ENCODE data around the gene THSD7A. TPM values are rescaled to one million over a fixed set of nuclear protein-coding genes. Genes with fewer than 3 reads are reported as not detected.

THSD7A gene
- total and polyA plus RNA-seq, 2 of the 13 experiments (the other 11 are each of a cell fraction or from before 2014, with no cell fraction given) = 0.01 to 0.07 TPM

- TF ChIP-seq, protein P1, sequence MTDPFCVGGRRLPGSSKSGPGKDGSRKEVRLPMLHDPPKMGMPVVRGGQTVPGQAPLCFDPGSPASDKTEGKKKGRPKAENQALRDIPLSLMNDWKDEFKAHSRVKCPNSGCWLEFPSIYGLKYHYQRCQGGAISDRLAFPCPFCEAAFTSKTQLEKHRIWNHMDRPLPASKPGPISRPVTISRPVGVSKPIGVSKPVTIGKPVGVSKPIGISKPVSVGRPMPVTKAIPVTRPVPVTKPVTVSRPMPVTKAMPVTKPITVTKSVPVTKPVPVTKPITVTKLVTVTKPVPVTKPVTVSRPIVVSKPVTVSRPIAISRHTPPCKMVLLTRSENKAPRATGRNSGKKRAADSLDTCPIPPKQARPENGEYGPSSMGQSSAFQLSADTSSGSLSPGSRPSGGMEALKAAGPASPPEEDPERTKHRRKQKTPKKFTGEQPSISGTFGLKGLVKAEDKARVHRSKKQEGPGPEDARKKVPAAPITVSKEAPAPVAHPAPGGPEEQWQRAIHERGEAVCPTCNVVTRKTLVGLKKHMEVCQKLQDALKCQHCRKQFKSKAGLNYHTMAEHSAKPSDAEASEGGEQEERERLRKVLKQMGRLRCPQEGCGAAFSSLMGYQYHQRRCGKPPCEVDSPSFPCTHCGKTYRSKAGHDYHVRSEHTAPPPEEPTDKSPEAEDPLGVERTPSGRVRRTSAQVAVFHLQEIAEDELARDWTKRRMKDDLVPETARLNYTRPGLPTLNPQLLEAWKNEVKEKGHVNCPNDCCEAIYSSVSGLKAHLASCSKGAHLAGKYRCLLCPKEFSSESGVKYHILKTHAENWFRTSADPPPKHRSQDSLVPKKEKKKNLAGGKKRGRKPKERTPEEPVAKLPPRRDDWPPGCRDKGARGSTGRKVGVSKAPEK (CRISPR knock-in tag; IDR thresholded peaks at IDR 0.05; ENCODE audit: borderline replicate concordance) = no peak
- TF ChIP-seq GFI1 (CRISPR knock-in tag; IDR thresholded peaks at IDR 0.05; ENCODE audit: borderline replicate concordance) = no peak
- TF ChIP-seq NBN (conservative IDR thresholded peaks at IDR 0.05) = no peak
- TF ChIP-seq ARNT2 (CRISPR knock-in tag; IDR thresholded peaks at IDR 0.05; ENCODE audit: low read depth) = no peak
- TF ChIP-seq ZBTB7A (CRISPR knock-in tag; IDR thresholded peaks at IDR 0.05) = no peak
- TF ChIP-seq SMC3 (IDR thresholded peaks at IDR 0.05; ENCODE audit: low read length) = no peak
Observed at GRCh38 chr7:11573128-11573750, 258.8 kb downstream of the THSD7A start (continued).

GRCh38 chr7:11570922-11571550, 261.0 kb downstream of the THSD7A start:
- no peak for FAIRE-seq
- no peak overlapping the region for H2AFZ ChIP-seq (ENCODE audit: low read length)
- H3K4me1 ChIP-seq (ENCODE audit: insufficient read depth, low read length) = no peaks in the 10 kb centered on the region
- H3K27ac ChIP-seq (ENCODE audit: extremely low read length, insufficient read depth, low read length) = no peak overlapping the region
- no peaks in the 10 kb centered on the region for H4K20me1 ChIP-seq (ENCODE audit: insufficient read depth, low read length)
- H3K4me3 ChIP-seq (replicated peaks in 1 of 3; ENCODE audit: insufficient read depth in 1 of 3, low read depth in 2 of 3, low read length in 3 of 3) = no peak overlapping the region
- POLR2A ChIA-PET = no interaction called here
- in situ Hi-C loops (cut with HindIII; ENCODE audit: extremely low pct_ligation_motif_present, low pct_unique_long_range_greater_than_20kb) = no loop called here
- no TSS peak for BruUV-seq (replicated peaks)
- TF ChIP-seq, protein P2, sequence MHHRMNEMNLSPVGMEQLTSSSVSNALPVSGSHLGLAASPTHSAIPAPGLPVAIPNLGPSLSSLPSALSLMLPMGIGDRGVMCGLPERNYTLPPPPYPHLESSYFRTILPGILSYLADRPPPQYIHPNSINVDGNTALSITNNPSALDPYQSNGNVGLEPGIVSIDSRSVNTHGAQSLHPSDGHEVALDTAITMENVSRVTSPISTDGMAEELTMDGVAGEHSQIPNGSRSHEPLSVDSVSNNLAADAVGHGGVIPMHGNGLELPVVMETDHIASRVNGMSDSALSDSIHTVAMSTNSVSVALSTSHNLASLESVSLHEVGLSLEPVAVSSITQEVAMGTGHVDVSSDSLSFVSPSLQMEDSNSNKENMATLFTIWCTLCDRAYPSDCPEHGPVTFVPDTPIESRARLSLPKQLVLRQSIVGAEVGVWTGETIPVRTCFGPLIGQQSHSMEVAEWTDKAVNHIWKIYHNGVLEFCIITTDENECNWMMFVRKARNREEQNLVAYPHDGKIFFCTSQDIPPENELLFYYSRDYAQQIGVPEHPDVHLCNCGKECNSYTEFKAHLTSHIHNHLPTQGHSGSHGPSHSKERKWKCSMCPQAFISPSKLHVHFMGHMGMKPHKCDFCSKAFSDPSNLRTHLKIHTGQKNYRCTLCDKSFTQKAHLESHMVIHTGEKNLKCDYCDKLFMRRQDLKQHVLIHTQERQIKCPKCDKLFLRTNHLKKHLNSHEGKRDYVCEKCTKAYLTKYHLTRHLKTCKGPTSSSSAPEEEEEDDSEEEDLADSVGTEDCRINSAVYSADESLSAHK (CRISPR knock-in tag; IDR thresholded peaks at IDR 0.05; ENCODE audit: borderline replicate concordance) = no peak
- TF ChIP-seq, protein P3, sequence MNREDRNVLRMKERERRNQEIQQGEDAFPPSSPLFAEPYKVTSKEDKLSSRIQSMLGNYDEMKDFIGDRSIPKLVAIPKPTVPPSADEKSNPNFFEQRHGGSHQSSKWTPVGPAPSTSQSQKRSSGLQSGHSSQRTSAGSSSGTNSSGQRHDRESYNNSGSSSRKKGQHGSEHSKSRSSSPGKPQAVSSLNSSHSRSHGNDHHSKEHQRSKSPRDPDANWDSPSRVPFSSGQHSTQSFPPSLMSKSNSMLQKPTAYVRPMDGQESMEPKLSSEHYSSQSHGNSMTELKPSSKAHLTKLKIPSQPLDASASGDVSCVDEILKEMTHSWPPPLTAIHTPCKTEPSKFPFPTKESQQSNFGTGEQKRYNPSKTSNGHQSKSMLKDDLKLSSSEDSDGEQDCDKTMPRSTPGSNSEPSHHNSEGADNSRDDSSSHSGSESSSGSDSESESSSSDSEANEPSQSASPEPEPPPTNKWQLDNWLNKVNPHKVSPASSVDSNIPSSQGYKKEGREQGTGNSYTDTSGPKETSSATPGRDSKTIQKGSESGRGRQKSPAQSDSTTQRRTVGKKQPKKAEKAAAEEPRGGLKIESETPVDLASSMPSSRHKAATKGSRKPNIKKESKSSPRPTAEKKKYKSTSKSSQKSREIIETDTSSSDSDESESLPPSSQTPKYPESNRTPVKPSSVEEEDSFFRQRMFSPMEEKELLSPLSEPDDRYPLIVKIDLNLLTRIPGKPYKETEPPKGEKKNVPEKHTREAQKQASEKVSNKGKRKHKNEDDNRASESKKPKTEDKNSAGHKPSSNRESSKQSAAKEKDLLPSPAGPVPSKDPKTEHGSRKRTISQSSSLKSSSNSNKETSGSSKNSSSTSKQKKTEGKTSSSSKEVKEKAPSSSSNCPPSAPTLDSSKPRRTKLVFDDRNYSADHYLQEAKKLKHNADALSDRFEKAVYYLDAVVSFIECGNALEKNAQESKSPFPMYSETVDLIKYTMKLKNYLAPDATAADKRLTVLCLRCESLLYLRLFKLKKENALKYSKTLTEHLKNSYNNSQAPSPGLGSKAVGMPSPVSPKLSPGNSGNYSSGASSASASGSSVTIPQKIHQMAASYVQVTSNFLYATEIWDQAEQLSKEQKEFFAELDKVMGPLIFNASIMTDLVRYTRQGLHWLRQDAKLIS (CRISPR knock-in tag; IDR thresholded peaks at IDR 0.05) = no peak
- TF ChIP-seq ZNF329 (CRISPR knock-in tag; IDR thresholded peaks at IDR 0.05; ENCODE audit: low read depth) (no peak), RAD51 (IDR thresholded peaks at IDR 0.05; ENCODE audit: borderline replicate concordance) (no peak), MYC (CRISPR knock-in tag; IDR thresholded peaks at IDR 0.05; ENCODE audit: borderline replicate concordance) (no peak), TEAD3 (CRISPR knock-in tag; optimal IDR thresholded peaks at IDR 0.05; ENCODE audit: borderline replicate concordance) (no peak), AKAP8 (CRISPR knock-in tag; IDR thresholded peaks at IDR 0.05) (no peak), ZMYM4 (CRISPR knock-in tag; IDR thresholded peaks at IDR 0.05) (no peak)
- no peak for DNase-seq (ENCODE audit: low spot score)
- no peaks in the 10 kb centered on the region for H3K79me2 ChIP-seq (ENCODE audit: insufficient read depth, low read length)
- no peaks in the 10 kb centered on the region for H3K27me3 ChIP-seq (ENCODE audit: control insufficient read depth in 1 of 2, insufficient read depth in 2 of 2, low read length in 2 of 2)
- CTCF ChIA-PET (ENCODE audit: low intra/inter-chr PET ratio, low total read pairs) = no interaction called here
- 0% methylated on average over 2 of the region's 2 CpGs for WGBS (ENCODE audit: low lambda C conversion rate)
- H3K4me2 ChIP-seq (ENCODE audit: low read depth, low read length) = no peak overlapping the region
- no peak for ATAC-seq
- H3K9me3 ChIP-seq (ENCODE audit: low read length) = no peaks in the 10 kb centered on the region
- intact Hi-C loops (cut with micrococcal nuclease; ENCODE audit: unreplicated experiment) = no loop called here
- no peak overlapping the region for H3K9ac ChIP-seq (ENCODE audit: insufficient read depth, low read depth, low read length)
- H3K36me3 ChIP-seq (replicated peaks in 1 of 2; ENCODE audit: control insufficient read depth in 1 of 2, insufficient read depth in 2 of 2, low read length in 2 of 2) = no peaks in the 10 kb centered on the region
